ENCODE results near the gene CALB2.

The CALB2 gene

DNA sequence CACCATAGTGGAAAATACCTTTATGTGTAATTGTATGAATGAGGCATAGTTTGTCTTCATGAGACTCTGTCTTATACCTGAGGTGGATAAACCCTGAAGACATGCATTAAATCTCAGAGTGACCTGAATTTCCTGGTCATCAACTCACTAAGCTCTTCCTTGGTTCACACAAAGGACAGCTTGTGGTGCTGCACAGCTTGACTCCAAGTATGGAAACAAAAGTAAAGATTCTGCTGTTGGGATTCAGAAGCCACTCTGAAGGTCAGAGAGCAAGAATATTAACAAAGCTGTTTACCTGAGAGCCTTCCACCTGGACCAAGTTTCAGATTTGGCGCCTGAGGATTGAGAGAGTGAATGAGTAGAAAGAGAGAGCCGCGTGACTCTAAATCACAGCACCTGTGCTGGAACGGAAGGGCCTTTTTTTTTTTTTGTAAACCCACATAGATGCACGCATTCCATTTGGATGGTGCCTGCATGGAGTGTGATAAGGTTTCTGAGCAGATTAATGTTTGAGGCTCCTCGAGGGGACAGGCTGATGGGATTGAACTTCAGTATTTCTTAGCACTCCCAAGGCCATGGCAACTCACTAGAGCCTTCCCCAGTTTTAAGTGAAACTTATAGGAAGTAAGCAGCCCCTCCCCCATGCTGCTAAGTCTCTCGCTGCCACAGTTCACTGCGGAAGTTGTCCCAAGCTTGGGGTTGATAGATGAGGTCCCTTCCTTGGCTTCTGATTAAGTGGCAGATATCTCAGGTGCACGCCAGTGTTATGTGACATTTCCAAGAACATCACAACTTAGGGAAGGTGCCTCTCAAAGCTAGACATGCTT, 28.7 kb downstream of the CALB2 start:
- DNase-seq (ENCODE audit: low read depth): no peak

DNA sequence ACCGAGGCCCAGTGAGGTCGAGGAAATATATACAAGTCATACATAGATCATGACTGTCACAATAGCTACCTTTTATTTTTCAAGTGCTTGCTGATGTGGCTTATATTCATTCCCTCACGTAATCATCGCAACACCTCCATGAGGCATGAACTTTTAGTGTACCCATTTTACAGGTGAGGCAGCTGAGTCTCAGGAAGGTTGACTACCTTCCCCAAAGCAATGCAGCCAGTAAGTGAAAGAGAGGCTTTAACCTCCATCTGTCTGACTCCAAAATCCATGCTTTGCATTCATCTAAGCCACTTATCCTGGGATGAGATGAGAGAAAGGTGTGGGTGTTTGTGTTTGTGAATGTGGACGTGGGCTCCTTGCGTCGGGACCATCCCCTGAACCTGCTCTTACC, 30.8 kb downstream of the CALB2 start:
- DNase-seq (ENCODE audit: low read depth): no peak

DNA sequence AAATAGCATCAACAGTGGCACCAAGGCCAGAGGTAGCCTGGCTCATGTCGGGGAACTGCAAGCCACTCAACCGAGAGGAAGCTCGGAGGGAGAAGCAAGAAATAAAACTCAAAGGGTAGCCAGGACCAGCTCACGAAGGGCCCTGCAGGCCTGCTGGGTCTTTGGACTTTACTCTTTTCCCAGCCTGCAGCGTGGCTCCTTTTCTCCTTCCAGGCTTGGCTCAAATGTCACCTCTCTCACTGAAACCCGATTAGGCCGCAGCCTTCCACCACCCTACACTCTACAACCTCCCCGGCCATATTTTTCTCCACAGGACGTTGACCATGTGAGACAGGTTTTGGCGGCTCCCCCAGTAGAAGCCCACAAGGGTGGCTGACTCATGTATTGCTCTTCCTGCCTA, 38.1 kb downstream of the CALB2 start:
- no peak for DNase-seq (ENCODE audit: low read depth)

DNA sequence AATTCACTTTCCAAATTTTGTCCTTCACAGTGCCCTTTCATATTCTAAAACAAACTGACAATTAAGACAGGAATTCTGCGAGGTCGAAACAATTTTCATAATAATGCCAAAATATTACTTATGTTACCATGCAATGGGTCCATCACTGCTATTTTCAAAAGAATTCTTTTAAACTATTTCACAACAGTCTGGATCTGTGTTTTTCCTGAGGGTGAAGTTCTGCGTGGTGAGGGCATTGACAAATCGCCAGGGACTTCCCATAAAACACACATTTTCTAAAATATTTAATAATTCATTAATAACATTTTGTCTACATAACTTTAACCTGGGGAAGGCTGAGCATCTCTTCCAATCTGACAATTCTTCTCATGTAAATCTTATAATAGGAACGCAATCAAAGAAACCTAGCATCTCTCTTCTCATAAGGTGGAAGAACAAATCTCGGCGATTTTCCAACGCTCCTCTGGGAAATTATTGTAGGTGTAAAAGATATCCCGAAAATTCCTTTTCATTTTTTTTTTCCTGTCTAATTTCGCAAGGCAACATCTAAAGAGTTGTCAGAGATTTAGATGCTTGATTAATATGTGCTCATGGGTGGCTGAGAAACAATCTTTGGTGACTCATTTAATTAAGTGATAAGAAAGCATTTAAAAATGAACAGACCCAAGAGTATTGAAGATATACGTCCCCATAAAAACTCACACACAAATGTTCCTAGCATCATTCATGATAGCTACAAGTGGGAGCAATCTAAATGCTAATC, 41.5 kb downstream of the CALB2 start:
- no peak for DNase-seq (ENCODE audit: low read depth)

DNA sequence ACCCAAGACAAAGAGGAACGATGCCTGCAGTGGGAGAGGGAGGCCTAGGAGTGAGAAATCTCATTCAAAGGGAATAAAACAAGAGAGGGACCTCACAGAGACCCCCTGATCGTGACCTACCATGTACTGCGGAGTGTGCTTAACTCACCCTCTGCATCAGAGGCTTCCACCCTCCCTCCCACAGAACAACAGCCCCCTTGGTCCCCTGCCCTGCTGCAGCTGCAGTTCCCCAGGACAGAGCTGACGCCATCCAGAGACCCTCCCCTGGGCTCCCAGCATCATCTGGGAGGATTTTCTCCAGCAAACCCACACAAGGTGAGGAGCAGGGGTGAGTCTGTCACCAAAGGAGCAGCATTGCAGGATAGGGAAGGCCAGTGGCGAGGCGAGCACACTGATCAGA, 43.5 kb downstream of the CALB2 start:
- no peak for DNase-seq (ENCODE audit: low read depth)

DNA sequence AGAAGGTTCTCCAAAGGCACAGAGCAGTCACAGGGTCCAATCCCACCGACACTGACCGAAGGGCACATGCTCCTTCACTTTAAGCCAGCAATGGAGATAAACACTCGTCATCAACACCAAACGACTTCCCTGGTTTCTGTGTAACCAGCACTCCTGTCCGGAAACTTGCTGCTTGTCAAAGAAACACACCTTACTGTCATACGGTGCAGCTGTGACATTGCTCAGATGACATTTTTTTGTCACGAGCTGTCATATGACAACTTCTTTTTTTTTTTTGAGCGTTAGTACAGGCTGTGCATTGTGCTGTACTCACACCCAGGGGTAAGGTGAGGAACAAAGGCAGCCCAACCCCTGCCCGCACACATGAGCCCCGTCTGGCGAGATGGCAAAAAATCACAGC, 44.2 kb downstream of the CALB2 start:
- no peak for DNase-seq (ENCODE audit: low read depth)

DNA sequence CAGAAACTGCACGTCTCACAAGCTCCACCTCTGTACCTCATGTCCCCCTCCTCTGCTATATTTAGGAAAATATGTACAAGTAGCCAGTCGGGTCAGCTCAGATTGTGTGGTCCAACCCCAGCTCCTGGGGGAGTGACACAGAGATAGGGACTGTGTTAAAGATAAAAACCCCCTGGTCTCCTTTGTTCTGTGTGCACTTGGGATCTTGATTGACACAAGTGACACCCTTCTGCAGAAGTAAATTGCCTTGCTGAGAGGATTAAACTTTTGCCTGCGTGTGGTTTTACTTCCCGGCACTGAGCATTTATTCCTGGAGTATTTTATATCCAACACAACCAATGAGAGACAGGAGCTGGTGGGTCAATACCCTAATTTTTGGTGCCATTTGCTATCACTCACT, 45.8 kb downstream of the CALB2 start:
- no peak for DNase-seq (ENCODE audit: low read depth)

DNA sequence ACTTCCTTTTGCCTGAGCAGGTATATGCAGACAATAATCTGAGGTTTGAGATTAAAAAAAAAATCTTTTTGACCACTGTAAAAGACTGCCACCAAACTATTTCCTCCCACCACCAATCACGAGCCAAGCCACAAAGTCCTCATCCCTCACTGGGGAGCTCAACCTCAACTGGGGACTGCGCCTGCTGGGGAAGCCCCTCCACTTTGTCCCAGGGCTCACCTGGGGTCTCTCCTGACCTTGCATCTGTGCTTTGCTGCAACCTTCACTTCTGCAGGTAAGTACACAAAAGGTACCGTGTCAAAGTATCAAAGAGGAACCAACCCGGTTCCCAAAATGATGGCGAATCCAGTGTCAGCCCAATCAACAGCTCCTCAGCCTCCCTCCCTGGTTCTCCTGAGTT, 47.8 kb downstream of the CALB2 start:
- no peak for DNase-seq (ENCODE audit: low read depth)

DNA sequence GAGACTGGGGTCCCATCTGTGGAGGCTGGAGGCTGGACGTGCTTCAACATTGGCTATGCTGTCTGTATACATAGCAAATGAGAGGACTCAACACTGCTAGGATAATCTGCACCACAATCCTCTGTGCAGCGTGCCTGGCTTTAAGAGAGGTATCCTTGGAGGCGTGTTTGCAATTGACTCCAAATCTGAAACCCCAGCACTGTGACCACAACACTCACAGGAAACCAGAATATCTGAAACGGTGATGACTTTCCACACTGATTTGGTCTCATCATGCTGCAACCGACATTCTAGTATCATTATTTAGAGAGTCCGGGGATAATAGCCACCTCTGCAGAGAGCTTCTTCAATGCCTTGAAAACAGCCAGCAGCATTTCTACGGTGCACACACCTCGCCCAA, 48.2 kb downstream of the CALB2 start:
- no peak for DNase-seq (ENCODE audit: low read depth)

DNA sequence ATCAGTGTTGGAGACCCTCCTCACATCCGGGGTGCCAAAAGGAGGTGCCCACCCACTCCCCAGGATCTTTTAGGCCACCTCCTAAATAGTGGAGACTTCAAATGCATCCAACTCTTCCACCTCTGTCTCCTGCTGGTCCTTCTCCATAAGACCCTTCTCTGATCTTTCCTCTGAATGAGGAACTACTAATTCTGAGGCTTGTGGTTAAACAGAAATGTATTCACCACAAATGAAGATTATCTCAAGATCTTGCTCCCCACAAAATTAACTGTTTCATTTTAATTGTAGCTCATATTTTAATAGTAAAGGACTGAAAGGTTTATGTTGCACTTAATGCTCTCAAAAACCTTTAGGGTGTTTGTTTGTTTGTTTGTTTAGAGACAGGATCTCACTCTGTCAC, 49.2 kb downstream of the CALB2 start:
- no peak for DNase-seq (ENCODE audit: low read depth)

DNA sequence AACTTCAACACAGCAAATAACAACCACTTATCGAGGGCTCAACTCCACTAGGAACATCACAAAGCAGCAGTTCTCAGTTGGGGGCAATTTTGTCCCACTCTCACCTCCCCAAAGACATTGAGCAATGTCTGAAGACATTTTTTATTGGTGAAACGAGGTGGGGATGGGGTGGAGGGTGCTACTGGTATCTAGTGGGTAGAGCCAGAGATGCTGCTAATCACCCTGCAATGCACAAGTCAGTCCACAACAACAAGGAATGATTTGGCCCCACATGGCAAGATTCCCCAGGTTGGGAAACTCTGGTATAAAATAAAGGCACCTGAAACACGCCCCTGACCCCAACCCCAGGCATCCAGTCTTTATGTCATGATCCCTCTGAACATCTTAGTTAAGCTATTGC, 50.0 kb downstream of the CALB2 start:
- no peak for DNase-seq (ENCODE audit: low read depth)

DNA sequence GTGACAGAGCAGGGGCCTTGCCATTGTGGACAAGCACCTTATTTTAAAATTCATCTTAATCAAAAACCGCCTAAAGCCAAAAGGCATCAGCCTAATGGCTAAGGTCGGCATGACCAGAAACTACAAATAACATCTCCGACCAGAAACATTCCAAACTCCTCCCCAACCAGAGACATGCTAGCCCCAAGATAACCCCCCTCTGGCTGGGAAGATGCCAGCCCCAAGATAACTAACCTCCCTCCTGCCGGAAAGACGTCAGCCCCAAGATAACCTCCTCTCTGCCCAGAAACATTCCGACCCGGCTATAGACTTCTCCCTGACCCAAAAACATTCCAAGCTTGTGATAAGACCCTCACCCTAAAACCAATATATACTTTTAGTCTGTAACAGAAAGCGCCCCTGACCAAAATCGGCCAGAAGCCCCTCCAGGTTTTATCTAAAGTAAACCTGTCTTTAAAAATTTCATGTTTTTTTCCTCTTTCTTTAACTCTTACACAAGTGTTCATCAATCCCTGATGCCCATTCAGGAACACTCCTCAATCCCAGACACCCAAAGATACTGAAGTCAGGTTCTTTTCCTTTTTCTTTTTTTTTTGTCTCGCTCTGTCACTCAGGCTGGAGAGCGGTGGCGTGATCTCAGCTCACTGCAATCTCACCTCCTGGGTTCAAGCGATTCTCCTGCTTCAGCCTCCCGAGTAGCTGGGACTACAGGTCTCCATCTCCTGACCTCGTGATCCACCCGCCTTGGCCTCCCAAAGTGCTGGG, 50.7 kb downstream of the CALB2 start:
- no peak for DNase-seq (ENCODE audit: low read depth)

DNA sequence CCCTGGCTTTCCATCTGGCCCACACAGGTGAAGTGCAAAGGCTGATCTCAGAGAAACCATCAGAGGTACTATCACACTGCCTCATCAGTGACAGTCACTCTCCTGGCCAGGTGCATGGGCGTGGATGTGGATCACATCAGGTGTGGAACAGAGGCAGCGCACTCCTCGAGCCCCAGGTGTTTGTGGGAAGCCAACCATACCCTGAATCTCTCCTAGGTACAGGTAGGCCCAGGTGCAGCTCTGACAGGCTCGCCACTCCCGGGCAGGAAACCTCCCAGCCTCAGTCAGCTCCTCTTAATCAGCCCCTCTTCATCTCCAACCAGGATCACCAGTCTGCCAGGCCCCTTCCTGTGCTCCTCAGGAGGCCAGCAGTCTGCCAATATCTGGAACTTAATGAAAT, 51.6 kb downstream of the CALB2 start:
- DNase-seq (ENCODE audit: low read depth): no peak

DNA sequence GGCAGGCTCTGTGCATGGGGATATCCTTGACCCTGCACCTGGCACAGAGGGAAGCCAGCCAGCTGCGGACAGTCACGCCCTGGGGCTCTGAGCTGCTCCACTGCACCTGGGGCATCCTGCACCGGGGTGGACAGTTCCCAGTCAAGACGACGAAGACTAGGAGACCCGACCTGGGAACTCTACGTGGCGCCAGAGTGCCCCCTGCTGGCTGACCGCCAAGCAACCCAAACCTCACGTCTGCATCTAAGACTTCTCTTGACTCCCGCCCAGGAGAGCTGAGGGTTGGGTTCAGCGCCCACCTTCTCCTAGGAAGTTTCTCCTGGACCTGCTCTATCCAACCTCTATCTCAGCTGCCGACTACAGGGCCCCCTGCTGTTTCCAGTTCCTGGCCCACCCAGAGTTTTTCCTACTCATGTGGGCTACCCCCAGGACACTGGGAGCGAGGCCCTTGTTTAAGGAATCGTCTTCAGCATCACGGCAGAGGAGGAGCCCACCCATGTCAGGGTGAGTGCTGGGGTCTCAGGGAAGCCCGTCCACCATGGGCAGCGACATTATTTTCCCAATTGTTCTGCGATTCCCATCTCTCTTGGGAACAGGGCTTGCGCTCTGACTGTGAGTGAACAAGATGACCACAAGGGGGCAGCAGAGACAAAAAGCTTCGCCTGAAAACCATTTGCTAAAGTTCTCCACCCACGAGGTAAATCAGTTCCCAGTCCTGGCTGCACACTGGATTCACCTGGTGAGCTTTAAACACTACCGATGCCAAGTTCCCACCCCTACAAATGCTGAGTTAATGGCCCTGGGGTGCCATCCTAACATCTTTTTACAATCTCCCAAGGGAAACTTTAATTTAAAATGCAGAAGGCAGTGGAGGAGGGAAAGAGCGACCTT, 54.0 kb downstream of the CALB2 start:
- peak; percentile 24 for DNase-seq (ENCODE audit: low read depth)

DNA sequence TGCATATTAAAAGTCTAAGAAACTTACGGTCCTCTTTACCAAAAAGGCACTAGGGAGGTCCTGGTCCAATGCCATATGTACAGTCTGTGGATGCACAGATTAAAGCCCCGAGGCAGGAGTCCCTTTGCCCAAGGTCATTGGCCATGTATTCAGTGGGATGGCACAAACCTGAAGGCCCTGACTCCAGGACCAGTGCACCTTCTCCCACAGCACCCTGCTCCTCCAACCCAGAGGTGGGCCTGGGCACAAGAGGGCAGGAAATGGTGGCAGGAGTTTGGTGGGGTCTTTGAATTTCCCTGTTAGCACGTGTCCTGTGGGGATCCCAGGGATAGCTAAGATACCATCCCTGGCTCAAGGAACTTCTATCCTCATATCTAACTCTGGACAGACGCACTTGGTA, 54.8 kb downstream of the CALB2 start:
- no peak for DNase-seq (ENCODE audit: low read depth)

DNA sequence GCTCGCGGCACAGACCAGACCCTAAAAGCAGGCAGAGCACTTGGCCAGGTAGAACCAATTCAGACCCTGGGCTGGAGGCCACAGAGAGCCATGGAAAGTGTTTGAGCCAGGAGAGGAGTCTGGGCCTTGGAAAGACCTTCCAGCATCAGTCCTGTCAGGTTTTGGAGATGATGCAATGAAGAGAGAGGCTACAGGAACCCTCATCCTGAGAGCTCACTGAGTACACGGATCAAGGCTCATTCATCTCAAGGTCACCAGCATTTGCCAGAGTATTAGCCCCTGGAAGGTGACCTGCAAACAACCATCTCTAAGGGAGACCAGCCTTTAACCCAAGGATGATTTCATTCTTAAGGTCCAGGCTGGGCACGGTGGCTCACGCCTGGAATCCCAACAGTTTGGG, 55.5 kb downstream of the CALB2 start:
- no peak for DNase-seq (ENCODE audit: low read depth)

DNA sequence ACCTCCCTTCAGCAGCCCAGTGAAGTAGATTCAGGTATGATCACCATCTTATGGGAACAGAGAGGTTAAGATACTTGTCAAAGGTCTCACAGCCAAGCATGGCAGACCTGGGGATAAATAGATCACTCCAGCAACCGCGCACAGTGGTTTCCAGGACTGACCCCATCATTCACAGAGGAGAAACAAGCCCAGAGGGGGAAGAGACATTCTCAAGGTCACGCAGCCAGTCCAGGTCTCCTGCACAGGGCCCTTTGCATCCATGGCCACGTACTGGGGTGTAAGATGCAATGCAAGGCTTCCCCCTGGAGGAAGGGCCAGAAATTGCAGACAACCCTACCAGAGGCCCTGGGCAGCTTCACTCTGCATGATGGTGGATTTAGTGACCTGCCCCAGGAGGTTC, 63.4 kb downstream of the CALB2 start:
- DNase-seq (ENCODE audit: low read depth): no peak

DNA sequence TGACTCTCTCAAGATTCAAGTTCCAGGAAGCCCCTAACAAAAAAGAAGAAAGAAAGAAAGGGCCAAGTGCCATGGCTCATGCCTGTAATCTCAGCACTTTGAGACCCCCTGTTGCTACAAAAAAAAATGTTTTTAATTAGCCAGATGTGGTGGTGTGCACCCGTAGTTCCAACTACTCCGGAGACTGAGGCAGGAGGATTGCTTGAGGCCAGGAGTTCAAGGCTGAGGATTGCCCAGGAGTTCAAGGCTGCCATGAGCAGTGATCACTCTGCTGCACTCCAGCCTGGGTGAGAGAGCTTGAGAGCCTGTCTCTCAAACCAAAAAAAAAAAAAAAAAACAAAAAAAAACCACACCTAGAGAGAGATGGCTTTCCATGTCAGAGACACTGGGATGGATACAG, 64.5 kb downstream of the CALB2 start:
- DNase-seq (ENCODE audit: low read depth): no peak

DNA sequence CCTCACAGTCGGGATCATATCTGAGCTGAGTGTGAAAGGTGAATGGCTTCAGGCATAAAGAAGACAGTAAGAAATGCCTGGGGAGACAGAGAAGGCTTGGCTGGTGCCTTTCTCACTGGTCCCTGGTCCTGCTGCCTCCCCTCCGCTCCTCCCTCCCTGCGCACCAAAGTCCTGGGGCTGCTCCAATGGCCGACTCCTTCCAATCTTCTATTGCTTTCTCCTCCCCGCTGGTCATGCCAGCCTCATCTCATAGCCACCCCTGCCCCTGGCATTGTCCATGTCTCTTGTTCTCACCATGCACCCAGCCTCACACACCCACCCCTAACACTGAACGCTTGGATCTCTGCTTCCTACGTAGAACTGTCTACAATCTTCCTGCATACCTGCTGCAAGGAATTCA, 65.3 kb downstream of the CALB2 start:
- no peak for DNase-seq (ENCODE audit: low read depth)

DNA sequence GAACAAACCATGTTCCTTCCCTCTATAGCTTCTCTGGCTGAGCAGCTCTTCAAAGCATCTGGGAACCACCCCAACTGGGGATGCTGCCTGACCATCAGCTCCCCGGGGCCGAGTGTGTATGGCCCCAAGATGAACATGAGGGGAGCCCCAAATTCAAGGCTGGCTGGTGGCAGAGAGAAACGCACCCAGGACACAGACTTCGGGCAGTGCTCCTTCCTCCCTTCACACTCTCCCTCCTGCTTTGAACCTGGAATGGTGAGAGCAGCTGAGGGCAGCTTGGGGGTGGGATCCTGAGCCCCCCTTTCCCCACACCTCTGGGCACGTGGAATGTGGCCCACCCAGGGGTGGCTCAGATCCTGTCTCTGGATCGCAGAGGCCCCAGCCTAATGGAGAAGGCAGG, 66.1 kb downstream of the CALB2 start:
- no peak for DNase-seq (ENCODE audit: low read depth)

DNA sequence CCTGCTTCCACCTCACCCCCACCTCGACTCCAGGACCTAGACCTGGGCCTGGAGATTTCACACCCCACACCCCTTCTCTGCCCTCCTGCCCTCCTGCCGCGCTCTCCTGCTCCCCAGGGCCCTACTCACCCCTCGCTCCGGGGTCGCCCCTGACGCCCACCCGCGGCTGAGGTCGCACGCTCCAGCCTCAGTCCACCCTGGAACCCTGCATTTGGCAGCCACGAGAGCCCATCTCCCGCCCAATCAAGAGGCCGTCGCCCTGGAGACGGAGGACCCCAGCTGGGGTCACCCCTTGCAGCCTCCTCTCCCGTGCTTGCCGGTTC, 67.2 kb downstream of the CALB2 start:
- DNase-seq (ENCODE audit: low read depth): no peak

Data from stimulated activated CD8-positive, alpha-beta memory T cell treated with anti-CD3 and anti-CD28 coated beads, Interleukin-12 subunit alpha, Interleukin-12 subunit beta, amount 100 ng/mL, for 4 hours (primary cell).